Ecto neural progenitor cell (in vitro differentiated cells): ENCODE results near the gene GLE1.
"Not testable (repeated sequence)": the region's sequence is repeated elsewhere in the genome, so short reads cannot be mapped to it uniquely, and the experiment has no call there.

Source experiments
- DNase-seq: peaks from one replicate; pipeline ENCODE4 v3.0.0-alpha.2; 2018; ENCODE audit warnings: low spot score

The GLE1 gene

DNA sequence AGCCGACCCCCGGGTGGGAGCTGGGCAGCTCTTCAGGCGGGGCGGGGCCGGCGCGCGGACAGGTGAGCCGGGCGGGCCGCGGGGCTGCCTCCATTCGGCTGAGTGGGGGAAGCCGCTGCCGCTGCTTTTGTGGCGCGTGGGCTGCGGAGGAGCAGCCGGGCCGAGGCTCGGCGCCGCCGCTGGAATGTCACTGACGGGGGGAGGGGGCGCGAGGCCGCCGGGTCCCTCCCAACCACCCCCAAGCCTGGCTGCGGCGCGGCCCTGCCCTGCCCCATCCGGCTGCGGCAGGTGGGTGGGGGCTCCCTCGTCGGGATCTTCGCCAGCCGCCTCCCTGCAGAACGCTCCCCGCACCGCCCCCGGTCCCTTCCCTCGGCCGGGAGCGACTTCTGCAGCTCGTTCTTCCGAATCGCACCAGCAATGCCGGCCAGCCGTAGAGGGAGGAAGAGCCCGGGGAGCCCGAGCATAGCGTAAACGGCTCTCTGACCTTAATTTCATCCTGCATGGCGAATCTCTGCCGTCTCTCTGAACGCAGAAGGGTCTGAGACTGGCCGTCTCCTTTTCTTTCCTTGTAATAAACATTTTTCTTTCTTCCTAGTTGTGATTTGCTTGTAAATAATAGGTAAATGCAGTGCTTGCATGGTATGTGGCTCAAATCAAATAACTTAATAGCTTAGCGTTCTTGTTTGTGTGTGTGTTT lies 48.4 kb downstream of the GLE1 start:
- no peak for DNase-seq

GRCh38 chr9:128553728-128554127 lies 49.2 kb downstream of the GLE1 start:
- DNase-seq, result no peak

DNA sequence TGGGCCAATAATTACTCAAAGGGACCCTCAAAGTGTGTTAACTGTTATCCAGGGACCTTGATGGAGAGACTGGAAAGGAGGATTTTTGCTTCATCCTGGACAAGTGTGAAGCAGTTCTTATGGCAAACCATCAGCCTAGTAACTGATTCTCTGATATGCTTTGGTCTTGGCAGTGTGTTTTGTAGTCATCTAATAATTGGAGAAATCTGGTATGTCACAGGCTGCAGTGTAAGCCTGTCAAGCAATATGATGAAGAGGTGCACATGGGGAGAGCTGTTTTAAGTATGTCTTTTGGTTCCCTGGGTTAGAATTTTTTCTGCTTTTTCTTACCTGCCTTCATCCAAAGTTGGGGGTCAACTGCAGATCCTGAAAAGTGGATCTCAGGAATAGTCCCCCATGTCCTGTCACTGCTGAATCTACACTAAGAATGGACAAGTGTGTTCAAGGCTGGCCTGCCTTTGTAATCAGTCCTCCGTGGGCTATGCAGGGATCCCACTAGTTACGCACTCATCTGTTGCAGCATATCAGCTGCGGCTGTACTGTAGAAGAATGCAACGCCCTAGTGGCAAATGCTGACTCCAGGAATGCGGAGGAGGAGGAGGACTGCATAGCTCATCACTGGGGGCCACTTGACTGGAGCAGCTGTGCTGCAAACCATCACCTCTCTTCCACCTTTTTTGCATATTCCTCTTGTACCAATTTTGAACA lies 49.8 kb downstream of the GLE1 start:
- peak; percentile 70 for DNase-seq

DNA sequence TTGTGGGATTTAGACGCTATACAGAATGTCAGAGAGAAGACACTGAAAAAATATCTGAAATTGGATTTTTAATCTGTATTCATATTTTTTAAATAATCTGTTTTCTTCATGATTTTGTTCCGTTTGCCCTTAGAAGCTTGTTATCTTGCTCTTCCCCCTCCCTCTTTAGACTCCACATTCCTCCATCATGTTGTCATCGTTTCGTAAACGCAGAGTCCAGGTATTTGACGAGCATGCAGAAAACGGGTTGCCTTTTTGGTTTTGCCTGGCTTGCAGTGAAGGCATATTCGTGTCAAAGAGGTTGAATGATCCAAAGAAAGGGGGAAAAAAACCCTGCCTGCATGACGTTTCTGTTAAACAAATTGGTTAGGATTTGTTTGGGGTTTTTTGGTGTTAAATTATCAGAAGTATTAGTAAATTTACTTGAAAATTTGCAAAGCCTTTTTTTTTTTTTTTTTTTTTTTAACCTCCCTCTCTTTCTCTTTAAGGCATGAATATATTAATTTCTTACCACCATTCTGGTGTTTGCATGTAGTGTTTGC lies 50.7 kb downstream of the GLE1 start:
- no peak for DNase-seq

DNA sequence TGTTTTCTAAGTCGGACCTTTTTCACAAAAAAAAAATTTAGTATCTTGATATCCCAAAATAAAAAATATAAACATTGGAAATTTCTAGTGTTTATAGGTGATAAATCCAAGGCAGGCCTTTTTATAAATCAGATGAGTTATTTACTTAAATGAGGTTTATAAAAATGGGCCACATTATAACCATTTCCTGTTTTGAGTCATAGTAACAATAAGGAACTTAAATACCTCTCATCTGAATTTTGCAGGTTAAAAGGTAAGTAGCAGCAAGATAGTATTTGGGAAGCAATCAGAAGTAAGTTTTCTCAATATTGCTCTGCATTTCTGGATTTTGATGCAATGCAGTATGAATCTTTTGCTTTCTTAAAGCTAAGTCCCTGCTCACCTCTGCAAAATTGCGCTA lies 51.8 kb downstream of the GLE1 start:
- no peak for DNase-seq

DNA sequence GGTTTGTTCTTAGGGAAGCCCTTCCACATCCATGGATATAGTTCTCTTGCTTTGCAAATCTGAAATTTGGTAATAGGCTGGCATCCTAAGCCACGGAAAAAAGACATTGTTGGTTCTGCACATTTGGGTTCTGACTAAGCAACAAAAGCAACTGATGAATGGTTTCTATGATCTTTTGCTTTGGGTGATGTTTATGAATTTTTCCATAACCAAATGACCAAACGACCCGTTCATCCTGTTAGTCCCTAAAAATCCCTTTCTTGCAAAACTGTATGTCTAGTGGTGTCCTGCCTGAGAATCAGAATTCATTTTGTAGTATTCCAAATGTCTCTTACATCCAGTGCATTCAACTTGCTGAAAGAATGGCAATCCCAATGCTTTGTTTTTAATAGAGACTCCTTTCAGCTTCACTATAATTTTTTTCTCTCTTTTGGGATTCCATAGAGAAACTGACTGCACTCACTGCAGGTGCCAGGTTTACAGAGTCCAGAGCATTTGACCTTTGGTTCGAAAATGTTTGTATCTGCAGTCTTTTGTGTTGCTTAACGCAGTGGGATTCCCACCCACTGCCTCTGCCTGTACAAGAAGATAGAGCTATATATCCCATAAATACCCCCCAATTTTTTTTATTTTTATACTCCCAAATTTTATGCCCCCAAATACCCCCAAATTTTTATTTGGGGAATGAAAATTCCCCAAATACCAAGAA lies 52.6 kb downstream of the GLE1 start:
- DNase-seq, result no peak

- no peak for DNase-seq
Observed at GRCh38 chr9:128558431-128559310, 54.2 kb downstream of the GLE1 start.

DNA sequence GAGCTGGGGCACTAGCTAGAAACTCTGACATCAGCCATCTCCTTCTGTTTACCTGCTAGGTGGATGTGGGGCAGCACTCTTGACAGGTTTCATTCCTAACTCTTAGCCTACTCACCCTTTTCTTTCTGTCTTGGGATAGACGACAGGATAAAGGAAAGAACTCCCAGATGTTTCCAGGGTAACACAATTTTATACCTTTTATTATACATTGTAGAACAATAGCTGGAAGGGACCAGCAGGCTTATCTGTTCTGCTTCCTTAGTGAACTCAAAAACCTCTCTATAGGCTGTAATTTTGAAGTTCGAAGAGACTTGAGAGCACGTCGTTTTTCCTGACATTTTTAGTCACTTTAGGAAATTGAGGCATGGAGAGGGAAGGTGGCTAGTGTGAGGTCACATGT lies 61.1 kb downstream of the GLE1 start:
- DNase-seq, result no peak

DNA sequence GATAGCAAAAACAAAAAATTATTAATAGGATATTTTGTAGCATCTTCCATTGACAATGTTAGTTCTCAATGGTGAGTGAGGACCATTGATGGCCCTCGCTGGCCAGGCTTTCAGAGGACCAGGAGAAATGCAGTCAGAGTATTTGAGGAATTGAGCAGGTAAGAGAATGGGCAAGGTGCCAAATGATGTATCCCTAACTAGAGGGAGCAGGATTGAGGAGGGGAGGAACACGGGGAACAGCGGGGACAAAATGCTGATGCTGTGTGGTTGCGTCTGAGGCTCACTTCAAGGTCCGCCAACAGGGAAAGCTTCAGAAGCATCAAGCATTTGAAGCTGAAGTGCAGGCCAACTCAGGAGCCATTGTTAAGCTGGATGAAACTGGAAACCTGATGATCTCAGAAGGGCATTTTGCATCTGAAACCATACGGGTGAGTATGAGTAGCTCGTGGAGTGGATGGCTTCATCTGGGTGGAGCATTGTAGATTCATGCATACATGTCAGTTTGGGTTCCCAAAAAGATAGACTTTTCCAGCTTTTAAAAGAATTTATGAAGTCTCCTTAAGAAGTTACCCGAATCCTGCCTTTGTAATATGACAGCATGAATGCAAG lies 64.1 kb downstream of the GLE1 start:
- DNase-seq, result no peak

- DNase-seq, result no peak
Observed at GRCh38 chr9:128575469-128575868, 71.0 kb downstream of the GLE1 start.

- DNase-seq, result no peak
Observed at GRCh38 chr9:128575916-128576315, 71.4 kb downstream of the GLE1 start.

DNA sequence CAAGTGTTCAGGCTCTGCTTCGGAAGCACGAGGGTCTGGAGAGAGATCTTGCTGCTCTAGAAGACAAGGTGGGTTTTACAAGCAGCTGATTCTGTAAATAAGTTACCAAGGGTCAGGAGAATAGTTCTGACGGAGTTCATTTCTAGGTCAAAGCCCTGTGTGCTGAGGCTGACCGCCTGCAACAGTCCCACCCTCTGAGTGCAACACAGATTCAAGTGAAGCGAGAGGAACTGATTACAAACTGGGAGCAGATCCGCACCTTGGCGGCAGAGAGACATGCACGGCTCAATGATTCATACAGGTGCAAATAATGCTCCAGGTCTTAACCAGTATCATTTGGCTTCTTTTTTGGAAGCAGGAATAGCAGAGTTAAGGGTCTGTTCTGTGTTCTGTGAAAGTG lies 72.7 kb downstream of the GLE1 start:
- DNase-seq, result no peak

DNA sequence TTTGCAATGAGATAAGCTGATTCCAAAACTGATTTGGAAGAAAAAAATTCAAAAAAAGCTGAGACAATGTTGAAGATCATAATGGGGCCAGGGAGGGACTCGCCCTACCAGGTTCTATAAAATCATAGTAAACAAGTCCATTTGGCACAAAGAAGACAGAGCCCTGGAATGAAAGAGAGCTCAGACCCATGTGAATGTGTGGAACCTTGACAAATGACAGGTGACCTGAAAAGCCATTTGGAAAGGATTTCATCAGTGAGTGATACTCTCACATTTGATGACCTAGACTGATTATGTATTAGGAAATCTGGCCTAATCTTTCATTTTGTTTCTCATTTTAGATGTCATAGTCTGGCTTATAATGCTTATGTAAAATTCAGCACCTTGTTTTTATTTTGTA lies 74.7 kb downstream of the GLE1 start:
- DNase-seq, result no peak

GRCh38 chr9:128580731-128581130 lies 76.2 kb downstream of the GLE1 start:
- no peak for DNase-seq

GRCh38 chr9:128585155-128585554 lies 80.6 kb downstream of the GLE1 start:
- DNase-seq, result not testable (repeated sequence)

GRCh38 chr9:128586934-128587333 lies 82.4 kb downstream of the GLE1 start:
- not testable (repeated sequence) for DNase-seq

GRCh38 chr9:128587453-128587852 lies 82.9 kb downstream of the GLE1 start:
- no peak for DNase-seq

- no peak for DNase-seq
Observed at GRCh38 chr9:128588581-128589233, 84.2 kb downstream of the GLE1 start.
